CD4-positive, alpha-beta T cell treated with Interleukin-1 beta for 1 hour (primary cell): Measurements from ENCODE around the gene GRIK5.

Experiments used
- DNase-seq, 2 donors: peaks; one replicate each; pipeline ENCODE4 v3.0.0-alpha.2; 2020 to 2022

The GRIK5 gene

GRCh38 chr19:42095142-42095813 lies 25.3 kb upstream of the GRIK5 start:
- no peak for DNase-seq

GRCh38 chr19:42093926-42094325 lies 23.9 kb upstream of the GRIK5 start:
- no peak for DNase-seq

GRCh38 chr19:42093505-42093904 lies 23.5 kb upstream of the GRIK5 start:
- DNase-seq: no peak

GRCh38 chr19:42092350-42092749 lies 22.3 kb upstream of the GRIK5 start:
- DNase-seq: peak; percentile 46 to 47

GRCh38 chr19:42091742-42092141 lies 21.7 kb upstream of the GRIK5 start:
- DNase-seq: no peak

- no peak for DNase-seq
Measured at GRCh38 chr19:42091300-42091699, 21.3 kb upstream of the GRIK5 start.

- no peak for DNase-seq
Measured at GRCh38 chr19:42090672-42091071, 20.7 kb upstream of the GRIK5 start.

GRCh38 chr19:42089772-42090171 lies 19.8 kb upstream of the GRIK5 start:
- no peak for DNase-seq

- no peak for DNase-seq
Measured at GRCh38 chr19:42089191-42089750, 19.3 kb upstream of the GRIK5 start.

- DNase-seq: no peak
Measured at GRCh38 chr19:42088471-42089190, 18.6 kb upstream of the GRIK5 start.

- DNase-seq: no peak
Measured at GRCh38 chr19:42086770-42087550, 17.0 kb upstream of the GRIK5 start.

GRCh38 chr19:42086188-42086736 lies 16.3 kb upstream of the GRIK5 start:
- no peak for DNase-seq

GRCh38 chr19:42083537-42083936 lies 13.5 kb upstream of the GRIK5 start:
- no peak for DNase-seq

GRCh38 chr19:42081584-42082203 lies 11.7 kb upstream of the GRIK5 start:
- peak; percentile 17 to 32 for DNase-seq

GRCh38 chr19:42080764-42081375 lies 10.9 kb upstream of the GRIK5 start:
- no peak for DNase-seq

GRCh38 chr19:42079886-42080763 lies 10.1 kb upstream of the GRIK5 start:
- no peak for DNase-seq

- DNase-seq: no peak
Measured at GRCh38 chr19:42079276-42079669, 9.3 kb upstream of the GRIK5 start.

GRCh38 chr19:42078538-42079275 lies 8.7 kb upstream of the GRIK5 start:
- no peak for DNase-seq

GRCh38 chr19:42078058-42078457 lies 8.1 kb upstream of the GRIK5 start:
- no peak for DNase-seq

- DNase-seq: no peak
Measured at GRCh38 chr19:42076380-42076944, 6.5 kb upstream of the GRIK5 start.
